Measurements from ENCODE around the gene GFOD1.

GRCh38 chr6:13415283-13415682 is 72.1 kb downstream of the GFOD1 start:
- TF ChIP-seq CTCF (conservative IDR thresholded peaks at IDR 0.05; ENCODE audit: low read length) (no peak), EZH2phosphoT487 (IDR thresholded peaks at IDR 0.05; ENCODE audit: borderline replicate concordance, low read depth, low read length) (no peak)

All from OCI-LY7 (cell line).